Stimulated activated CD4-positive, alpha-beta T cell treated with anti-CD3 and anti-CD28 coated beads, Interleukin-1b, Interleukin-23, amount 100 ng/mL, for 1 hour (primary cell): ENCODE data around the gene CC2D2A.
A peak's percentile ranks its signal among the peaks of the same experiment; 100 is the strongest.

Experiments
- DNase-seq, 2 donors: peaks; one replicate each; pipeline ENCODE4 v3.0.0-alpha.2; 2020; ENCODE audit warnings: low read depth in 2 of 2

CC2D2A gene

DNA sequence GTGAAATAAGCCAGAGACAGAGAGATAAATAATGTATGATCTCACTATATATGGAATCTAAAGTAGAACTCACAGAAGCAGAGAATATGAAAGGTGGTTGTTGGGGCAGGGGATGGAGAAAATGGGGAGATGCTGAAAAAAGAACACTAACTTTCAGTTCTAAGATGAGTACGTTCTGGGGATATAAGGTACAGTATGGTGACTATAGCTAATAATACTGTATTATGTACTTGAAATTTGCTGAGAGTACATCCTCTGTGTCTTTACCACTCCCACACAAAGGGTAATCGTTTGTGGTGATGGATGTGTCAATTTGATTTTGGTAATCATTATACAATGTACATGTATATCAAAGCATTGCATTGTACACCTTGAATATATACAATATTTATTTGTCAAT lies 178.9 kb downstream of the CC2D2A start:
- no peak for DNase-seq

GRCh38 chr4:15649914-15650545 lies 180.3 kb downstream of the CC2D2A start:
- DNase-seq = peak in 1 of 2 donors; percentile 20
